ENCODE data around the gene FLVCR2. TPM values are rescaled to one million over a fixed set of nuclear protein-coding genes. Genes with fewer than 3 reads are reported as not detected.

Gene FLVCR2
- total RNA-seq: 1.8 and 2.2 TPM in 2 replicates

GRCh38 chr14:75578102-75578785, at the start of gene FLVCR2:
Gene FLVCR2 (plus strand): TSS chr14:75578620. CDS start chr14:75578973, 353 bp downstream.

GRCh38 chr14:75660630-75661498, 82.4 kb downstream of the FLVCR2 start, which contains the start of the genes ERG28 and TTLL5:
Gene ERG28 (minus strand): TSS chr14:75660876. CDS start chr14:75657502, 3,374 bp downstream.
Gene TTLL5 (plus strand): TSS chr14:75661246. CDS start chr14:75663150, 1,904 bp downstream.

Other genes with a start within 250 kb of the FLVCR2 start
- gene JDP2, start 150.6 kb upstream of the FLVCR2 start, total RNA-seq: 26.0 and 29.2 TPM in 2 replicates
- 2.1 and 7.3 TPM in 2 replicates for gene BATF, start 56.2 kb upstream of the FLVCR2 start, total RNA-seq
- 18.8 and 24.2 TPM in 2 replicates for gene ERG28, start 82.3 kb downstream of the FLVCR2 start, total RNA-seq
- 11.6 and 14.0 TPM in 2 replicates for gene TTLL5, start 82.6 kb downstream of the FLVCR2 start, total RNA-seq

Measured in airway epithelial cell (primary cell).